ENCODE data around the gene SH3PXD2A. TPM values are rescaled to one million over a fixed set of nuclear protein-coding genes. Genes with fewer than 3 reads are reported as not detected.
"Not testable (repeated sequence)": the region's sequence is repeated elsewhere in the genome, so short reads cannot be mapped to it uniquely, and the experiment has no call there.

Gene SH3PXD2A
- total RNA-seq, 3 donors from 2014 or later: 14.3 to 30.5 (median 14.7) TPM

- Histone ChIP-seq H3K9me3 (no peaks in the 10 kb centered on the region), H3K4me3 (peak overlapping the region in 2 of 3 donors; percentile 15 to 55)
Observed at GRCh38 chr10:103637927-103638557, 217.3 kb downstream of the SH3PXD2A start.

GRCh38 chr10:103637011-103637410, 218.4 kb downstream of the SH3PXD2A start:
- Histone ChIP-seq H3K27ac (peak overlapping the region; percentile 82 to 90), H3K4me3 (peak overlapping the region in 1 of 3 donors; percentile 28), H3K4me1 (peaks cover 5 to 12% of the 10 kb centered on the region in 2 donors), H3K36me3 (no peaks in the 10 kb centered on the region), H3K27me3 (no peaks in the 10 kb centered on the region), H3K9me3 (no peaks in the 10 kb centered on the region)
- TF ChIP-seq POLR2AphosphoS5 (IDR thresholded peaks at IDR 0.05): no peak
- intact Hi-C loops (cut with DNase I; ENCODE audit: low total_unique reads): no loop called here
- DNase-seq (ENCODE audit: low spot score in 2 of 2): no peak

More at GRCh38 chr10:103637927-103638557, 217.3 kb downstream of the SH3PXD2A start:
- TF ChIP-seq POLR2A (IDR thresholded peaks at IDR 0.05) (no peak), POLR2AphosphoS5 (IDR thresholded peaks at IDR 0.05) (peak in 2 of 3 donors; percentile 31 to 36)
- intact Hi-C loops (cut with DNase I; ENCODE audit: low total_unique reads): no loop called here
- Histone ChIP-seq H3K27ac (peak overlapping the region; percentile 82 to 90), H3K27me3 (no peaks in the 10 kb centered on the region), H3K36me3 (no peaks in the 10 kb centered on the region), H3K4me1 (peaks cover 5 to 12% of the 10 kb centered on the region in 2 donors)
- DNase-seq (ENCODE audit: low spot score in 2 of 2): peak; percentile 67 to 86

- no peaks in the 10 kb centered on the region for H3K9me3 ChIP-seq
- peak overlapping the region; percentile 82 to 90 for H3K27ac ChIP-seq
- intact Hi-C loops (cut with DNase I; ENCODE audit: low total_unique reads): no loop called here
- peak overlapping the region in 1 of 3 donors; percentile 28 for H3K4me3 ChIP-seq
- no peak for TF ChIP-seq CTCF (IDR thresholded peaks at IDR 0.05)
- TF ChIP-seq POLR2AphosphoS5 (IDR thresholded peaks at IDR 0.05): no peak
- TF ChIP-seq POLR2A (IDR thresholded peaks at IDR 0.05): no peak
- no peak for DNase-seq (ENCODE audit: low spot score in 2 of 2)
- no peaks in the 10 kb centered on the region for H3K36me3 ChIP-seq
- H3K4me1 ChIP-seq: peaks cover 5 to 12% of the 10 kb centered on the region in 2 donors
- H3K27me3 ChIP-seq: no peaks in the 10 kb centered on the region
Observed at GRCh38 chr10:103636492-103636891, 218.9 kb downstream of the SH3PXD2A start.

GRCh38 chr10:103635580-103635979, 219.8 kb downstream of the SH3PXD2A start:
- Histone ChIP-seq H3K36me3 (no peaks in the 10 kb centered on the region), H3K4me1 (peaks cover 5 to 12% of the 10 kb centered on the region in 2 donors), H3K9me3 (no peaks in the 10 kb centered on the region), H3K27me3 (no peaks in the 10 kb centered on the region), H3K27ac (peak overlapping the region in 1 of 2 donors; percentile 20), H3K4me3 (no peak overlapping the region)
- no peak for TF ChIP-seq POLR2A (IDR thresholded peaks at IDR 0.05)
- no peak for TF ChIP-seq CTCF (IDR thresholded peaks at IDR 0.05)
- no peak for TF ChIP-seq POLR2AphosphoS5 (IDR thresholded peaks at IDR 0.05)
- intact Hi-C loops (cut with DNase I; ENCODE audit: low total_unique reads): no loop called here
- no peak for DNase-seq (ENCODE audit: low spot score in 2 of 2)

GRCh38 chr10:103633846-103634245, 221.5 kb downstream of the SH3PXD2A start:
- intact Hi-C loops (cut with DNase I; ENCODE audit: low total_unique reads): no loop called here
- H3K27me3 ChIP-seq: no peaks in the 10 kb centered on the region
- H3K9me3 ChIP-seq: no peaks in the 10 kb centered on the region
- no peaks in the 10 kb centered on the region for H3K36me3 ChIP-seq
- no peak overlapping the region for H3K4me3 ChIP-seq
- TF ChIP-seq POLR2A (IDR thresholded peaks at IDR 0.05) (no peak), CTCF (IDR thresholded peaks at IDR 0.05) (no peak), POLR2AphosphoS5 (IDR thresholded peaks at IDR 0.05) (no peak)
- no peak for DNase-seq (ENCODE audit: low spot score in 2 of 2)
- H3K27ac ChIP-seq: no peak overlapping the region
- peaks cover 5 to 12% of the 10 kb centered on the region in 2 donors for H3K4me1 ChIP-seq

- DNase-seq (ENCODE audit: low spot score in 2 of 2); H3K27me3 ChIP-seq; H3K36me3 ChIP-seq; H3K4me3 ChIP-seq; intact Hi-C loops (cut with DNase I; ENCODE audit: low total_unique reads); H3K27ac ChIP-seq; H3K9me3 ChIP-seq; H3K4me1 ChIP-seq: not testable (repeated sequence)
Observed at GRCh38 chr10:103632871-103633270, 222.5 kb downstream of the SH3PXD2A start.
